Daoy (cell line): ENCODE measurements around the gene AICDA. TPM values are rescaled to one million over a fixed set of nuclear protein-coding genes. Genes with fewer than 3 reads are reported as not detected.
"Not testable (repeated sequence)": the region's sequence is repeated elsewhere in the genome, so short reads cannot be mapped to it uniquely, and the experiment has no call there.

ENCODE experiments used
- DNase-seq: peaks from one replicate; pipeline ENCODE4 v3.0.0-alpha.2; 2015; ENCODE audit warnings: low read depth
- total RNA-seq: library from RNA; depleted of rRNA; stranded (reverse); fragments of >200 nt; shearing (Covaris generic); gene quantifications from 2 replicates; pipeline ENCODE4 v1.2.3, GENCODE V29; 2014; rRNA removed

The AICDA gene
- not detected in 2 replicates for total RNA-seq

- no peak for DNase-seq
Observed at GRCh38 chr12:8612629-8613028, at the start of gene AICDA. Gene AICDA (minus strand): TSS chr12:8612859. CDS start chr12:8612767, 92 bp downstream.

- no peak for DNase-seq
Observed at GRCh38 chr12:8661751-8662150, 49.1 kb upstream of the AICDA start.

DNA sequence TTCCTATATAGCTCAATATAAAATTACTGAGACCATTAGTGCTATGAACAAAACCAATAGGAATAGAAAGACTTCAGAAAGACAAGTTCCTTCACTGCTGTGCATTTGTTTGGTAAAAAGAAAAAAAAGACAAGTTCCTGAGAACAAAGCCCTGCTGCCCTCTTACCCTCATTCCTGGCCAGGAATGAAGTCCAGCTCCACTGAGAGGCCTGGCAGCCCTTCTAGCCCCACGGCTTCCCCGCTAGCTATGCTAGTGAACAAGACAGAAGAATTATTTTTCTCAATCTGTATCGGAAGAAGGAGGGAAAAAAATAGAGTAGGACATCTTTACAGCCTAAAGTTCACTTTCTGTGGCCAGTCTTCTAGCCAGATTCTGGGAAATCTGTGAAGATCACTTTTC is 48.4 kb upstream of the AICDA start:
- no peak for DNase-seq

DNA sequence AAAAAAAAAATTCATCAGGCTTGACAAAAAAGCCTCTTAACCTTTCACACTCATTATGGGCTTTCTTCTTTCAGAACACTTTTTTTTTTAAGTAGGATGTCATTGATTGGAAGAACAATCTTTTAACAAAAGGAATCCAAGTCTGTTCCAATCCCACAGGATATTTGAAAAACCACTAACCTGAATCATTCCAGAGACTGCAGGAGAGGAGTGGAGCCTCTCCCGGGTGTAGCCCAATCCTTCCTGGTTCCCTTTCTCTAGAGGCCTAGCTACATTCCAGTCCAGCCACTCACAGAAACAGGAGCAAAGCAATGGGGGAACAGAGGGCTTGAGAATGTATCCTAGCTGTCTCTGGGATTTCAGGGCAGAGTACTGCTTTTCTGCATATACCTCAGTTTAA is 45.7 kb upstream of the AICDA start:
- DNase-seq, result peak; percentile 73

- no peak for DNase-seq
Observed at GRCh38 chr12:8655421-8655820, 42.8 kb upstream of the AICDA start.

DNA sequence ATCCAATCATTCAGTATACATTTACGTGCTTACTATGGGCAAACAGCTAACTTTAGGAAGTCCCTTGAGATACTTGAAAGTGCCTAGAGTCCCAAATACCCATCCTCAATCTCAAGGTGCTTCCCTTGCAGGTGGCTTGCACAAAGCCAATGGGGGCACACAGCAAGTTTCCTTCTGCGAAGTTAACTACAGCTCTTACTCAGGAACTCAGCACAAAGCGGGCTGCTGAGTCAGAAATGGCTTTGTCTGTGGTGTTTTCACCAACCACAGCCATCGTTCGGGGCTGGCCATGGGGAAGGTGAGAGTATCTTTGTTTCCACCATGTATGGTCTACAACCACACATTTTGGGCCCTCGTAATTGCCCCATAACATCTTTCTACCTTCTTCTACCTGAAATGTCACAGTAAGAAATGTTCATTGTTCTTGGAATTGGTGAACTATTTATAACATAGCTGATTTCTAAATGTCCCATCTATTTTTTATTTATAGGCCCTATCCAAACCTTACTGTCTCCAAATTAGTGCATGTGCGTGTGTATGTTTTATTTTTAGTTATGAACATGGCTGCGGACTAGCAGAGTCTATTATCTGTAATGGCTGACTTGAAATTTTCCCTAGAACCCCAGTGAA is 36.0 kb upstream of the AICDA start:
- no peak for DNase-seq

GRCh38 chr12:8647968-8648367 is 35.3 kb upstream of the AICDA start:
- DNase-seq, result no peak

- DNase-seq, result no peak
Observed at GRCh38 chr12:8644345-8645248, 31.9 kb upstream of the AICDA start.

GRCh38 chr12:8642775-8643174 is 30.1 kb upstream of the AICDA start:
- DNase-seq, result no peak

DNA sequence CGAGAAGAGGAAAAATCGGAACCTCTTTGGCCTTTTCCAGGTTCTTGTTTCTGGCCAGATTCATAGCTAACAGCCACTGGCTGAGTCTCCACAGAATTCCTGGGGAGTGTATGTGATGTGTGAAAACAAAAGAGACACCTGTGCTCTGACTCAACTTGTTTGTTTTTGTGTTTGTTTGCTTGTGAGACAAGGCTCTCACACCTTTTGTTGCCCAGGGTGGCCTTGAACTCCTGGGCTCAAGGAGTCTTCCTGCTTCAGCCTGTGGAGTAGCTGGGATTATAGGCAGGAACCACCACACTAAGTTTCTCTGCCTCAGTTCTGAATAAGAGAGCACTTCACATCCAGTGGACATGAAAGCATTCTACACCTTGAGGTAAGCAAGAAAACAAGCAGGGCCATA is 27.3 kb upstream of the AICDA start:
- DNase-seq, result no peak

DNA sequence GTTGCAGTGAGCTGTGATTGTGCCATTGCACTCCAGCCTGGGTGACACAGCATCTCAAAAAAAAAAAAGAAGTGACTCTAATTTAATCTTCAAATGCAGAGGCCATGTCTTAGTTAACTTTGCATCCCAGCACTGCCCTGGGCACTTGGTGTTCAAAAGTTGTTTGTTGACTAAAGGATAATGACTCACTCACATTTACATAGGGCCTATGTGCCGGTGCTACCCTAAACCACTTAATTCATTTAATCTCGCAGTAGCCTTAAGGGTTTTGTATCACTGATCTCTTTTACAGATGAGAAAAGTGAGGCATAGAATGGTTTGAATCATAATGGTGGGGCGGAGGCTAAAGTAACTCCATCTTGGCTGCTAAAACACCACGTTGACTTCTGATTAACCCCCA is 26.3 kb upstream of the AICDA start:
- DNase-seq, result no peak

- DNase-seq, result no peak
Observed at GRCh38 chr12:8637666-8638065, 25.0 kb upstream of the AICDA start.

DNA sequence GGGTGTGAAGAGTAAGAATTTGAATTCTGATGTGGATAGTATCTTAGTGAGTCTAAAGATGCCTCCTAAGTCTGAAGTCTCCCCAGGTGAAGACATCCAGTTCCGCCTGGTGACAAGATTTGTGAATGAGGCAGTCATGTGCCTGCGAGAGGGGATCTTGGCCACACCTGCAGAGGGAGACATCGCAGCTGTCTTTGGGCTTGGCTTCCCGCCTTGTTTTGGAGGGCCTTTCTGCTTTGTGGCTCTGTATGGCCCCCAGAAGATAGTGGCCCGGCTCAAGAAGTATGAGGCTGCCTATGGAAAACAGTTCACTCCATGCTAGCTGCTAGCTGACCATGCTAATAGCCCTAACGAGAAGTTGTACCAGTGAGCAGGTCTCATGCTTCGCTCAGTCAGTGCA is 24.6 kb upstream of the AICDA start:
- no peak for DNase-seq

- no peak for DNase-seq
Observed at GRCh38 chr12:8636581-8636980, 23.9 kb upstream of the AICDA start.

DNA sequence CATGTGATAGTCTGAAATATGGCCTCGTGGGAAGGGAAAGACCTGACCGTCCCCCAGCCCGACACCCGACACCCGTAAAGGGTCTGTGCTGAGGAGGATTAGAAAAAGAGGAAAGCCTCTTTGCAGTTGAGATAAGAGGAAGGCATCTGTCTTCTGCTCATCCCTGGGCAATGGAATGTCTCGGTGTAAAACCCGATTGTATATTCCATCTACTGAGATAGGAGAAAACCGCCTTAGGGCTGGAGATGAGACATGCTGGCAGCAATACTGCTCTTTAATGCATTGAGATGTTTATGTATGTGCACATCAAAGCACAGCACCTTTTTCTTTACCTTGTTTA is 23.3 kb upstream of the AICDA start:
- not testable (repeated sequence) for DNase-seq

DNA sequence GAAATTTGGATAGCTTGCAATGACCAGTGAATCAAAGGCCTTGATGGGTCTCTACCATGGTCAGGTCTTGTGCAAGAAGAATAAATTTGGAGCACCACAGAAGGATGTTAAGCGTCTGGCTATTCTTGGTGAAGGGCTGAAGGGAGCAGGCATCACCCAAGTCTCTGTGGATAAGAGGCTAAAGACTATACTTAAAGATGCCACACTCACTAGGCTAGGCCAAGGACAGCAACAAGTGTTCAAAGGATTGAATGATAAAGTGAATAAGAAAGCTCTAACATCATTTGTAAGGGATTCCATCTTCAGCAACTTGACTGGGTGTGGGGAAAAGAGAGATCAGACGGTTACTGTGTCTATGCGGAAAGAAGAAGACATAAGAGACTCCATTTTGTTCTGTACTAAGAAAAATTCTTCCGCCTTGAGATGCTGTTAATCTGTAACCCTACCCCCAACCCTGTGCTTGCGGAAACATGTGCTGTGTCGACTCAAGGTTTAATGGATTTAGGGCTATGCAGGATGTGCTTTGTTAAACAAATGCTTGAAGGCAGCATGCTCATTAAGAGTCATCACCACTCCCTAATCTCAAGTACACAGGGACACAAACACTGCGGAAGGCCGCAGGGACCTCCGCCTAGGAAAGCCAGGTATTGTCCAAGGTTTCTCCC is 22.8 kb upstream of the AICDA start:
- DNase-seq, result not testable (repeated sequence)

DNA sequence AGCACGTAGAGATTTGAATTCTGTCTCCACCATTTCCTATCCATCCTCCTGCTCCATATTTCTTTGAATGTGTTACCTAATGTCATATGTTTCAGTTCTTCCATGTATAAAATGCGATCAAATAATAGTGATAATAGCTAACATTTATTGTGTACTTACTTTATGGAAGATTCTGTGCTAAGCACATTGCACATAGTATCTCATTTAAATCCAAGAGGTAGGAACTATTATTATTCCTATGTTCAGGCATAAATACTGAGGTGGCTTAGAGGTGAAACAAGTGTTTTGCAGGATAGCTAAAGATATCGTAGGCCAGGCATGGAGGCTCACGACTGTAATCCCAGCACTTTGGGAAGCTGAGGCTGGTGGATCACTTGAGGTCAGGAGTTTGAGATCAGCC is 17.5 kb upstream of the AICDA start:
- DNase-seq, result no peak

DNA sequence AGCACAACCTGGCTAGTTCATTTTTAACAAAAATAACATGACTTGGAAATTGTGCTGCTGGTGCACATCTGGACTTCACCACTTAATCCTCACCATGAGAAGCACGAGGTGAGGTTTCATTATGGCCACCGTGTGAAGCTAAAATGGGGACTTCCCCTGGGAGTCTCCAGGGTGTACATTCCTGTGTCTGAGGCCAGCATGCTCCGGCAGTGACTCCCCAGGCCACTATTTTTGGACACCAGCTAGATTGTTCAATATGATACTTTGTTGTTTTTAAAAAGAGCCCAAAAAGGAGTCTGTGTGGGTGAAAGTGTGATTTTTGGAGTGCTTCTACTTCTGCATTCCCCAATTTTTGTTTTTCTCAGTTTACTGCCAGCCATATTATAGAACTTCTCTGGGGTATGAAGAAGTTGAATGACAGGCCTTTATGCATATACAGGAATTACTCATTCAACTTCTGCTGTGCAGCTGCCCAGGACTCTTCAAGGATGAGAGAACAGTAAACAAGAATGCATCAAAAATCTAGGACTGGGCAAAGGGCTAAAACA is 16.9 kb upstream of the AICDA start:
- DNase-seq, result peak; percentile 79

DNA sequence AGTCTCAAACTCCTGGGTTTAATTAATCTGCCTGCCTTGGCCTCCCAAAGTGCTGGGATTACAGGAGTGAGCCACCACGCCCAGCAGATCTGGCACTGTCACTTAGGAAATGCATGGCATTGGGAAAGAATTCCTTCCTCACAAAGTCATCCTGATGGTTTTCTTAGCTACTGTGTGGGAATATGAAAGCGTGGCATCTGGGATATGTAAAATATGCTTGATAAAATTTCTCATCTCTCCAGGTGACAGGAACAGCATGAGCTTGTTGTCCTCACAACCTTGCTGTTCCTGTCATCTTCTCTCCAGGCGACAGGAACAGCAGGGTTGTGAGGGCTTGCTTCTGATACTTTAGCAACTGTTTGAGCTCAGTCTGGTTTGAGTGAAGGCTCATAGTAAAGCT is 16.1 kb upstream of the AICDA start:
- peak; percentile 3 for DNase-seq

DNA sequence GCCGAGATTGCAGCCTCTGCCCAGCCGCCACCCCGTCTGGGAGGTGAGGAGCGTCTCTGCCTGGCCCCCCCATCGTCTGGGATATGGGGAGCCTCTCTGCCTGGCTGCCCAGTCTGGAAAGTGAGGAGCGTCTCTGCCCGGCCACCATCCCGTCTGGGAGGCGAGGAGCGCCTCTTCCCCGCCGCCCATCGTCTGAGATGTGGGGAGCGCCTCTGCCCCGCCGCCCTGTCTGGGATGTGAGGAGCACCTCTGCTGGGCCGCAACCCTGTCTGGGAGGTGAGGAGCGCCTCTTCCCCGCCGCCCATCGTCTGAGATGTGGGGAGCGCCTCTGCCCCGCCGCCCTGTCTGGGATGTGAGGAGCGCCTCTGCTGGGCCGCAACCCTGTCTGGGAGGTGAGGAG is 12.1 kb upstream of the AICDA start:
- DNase-seq, result not testable (repeated sequence)

- DNase-seq, result no peak
Observed at GRCh38 chr12:8622646-8623045, 10.0 kb upstream of the AICDA start.

DNA sequence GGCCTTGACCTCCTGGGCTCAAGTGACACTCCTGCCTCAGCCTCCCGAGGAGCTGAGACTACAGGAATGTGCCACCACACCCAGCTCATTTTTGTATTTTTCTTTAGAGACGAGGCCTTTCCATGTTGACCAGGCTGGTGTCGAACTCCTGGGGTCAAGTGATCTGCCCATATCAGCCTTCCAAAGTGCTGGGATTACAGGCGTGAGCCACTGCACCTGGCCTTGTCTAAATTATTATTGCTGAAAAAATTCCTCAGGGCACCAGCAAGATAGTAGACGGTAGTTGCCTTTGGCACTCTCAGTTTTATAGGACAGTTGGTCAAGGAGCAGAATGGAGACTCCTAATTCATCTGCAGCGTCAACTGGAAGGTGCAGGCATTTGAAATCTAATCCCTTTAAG is 2.5 kb upstream of the AICDA start:
- no peak for DNase-seq

DNA sequence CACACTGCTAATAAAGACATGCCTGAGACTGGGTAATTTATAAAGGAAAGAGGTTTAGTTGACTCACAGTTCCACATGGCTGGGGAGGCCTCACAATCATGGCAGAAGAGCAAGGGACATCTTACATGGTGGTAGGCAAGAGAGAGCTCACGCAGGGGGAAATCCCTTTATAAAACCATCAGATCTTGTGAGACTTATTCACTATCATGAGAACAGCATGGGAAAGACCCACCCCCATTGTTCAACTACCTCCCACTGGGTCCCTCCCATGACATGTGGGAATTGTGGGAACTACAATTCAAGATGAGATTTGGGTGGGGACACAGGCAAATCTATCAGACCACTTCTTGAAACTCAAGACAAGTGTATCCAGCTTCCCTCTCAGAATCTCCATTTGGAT is 1.2 kb upstream of the AICDA start:
- DNase-seq, result not testable (repeated sequence)
